GM18508 (cell line): Measurements from ENCODE around the gene NAV2.

Experiments used
- ATAC-seq: cut with Tn5 transposase; IDR thresholded peaks from one replicate; pipeline ENCODE4 v1.9.1; 2021; ENCODE audit warnings: moderate number of reproducible peaks; ENCODE audit not compliant: insufficient read depth, unreplicated experiment

Gene NAV2

GRCh38 chr11:19686234-19686633 is 26.4 kb upstream of the NAV2 start:
- ATAC-seq, result no peak

- ATAC-seq, result no peak
Observed at GRCh38 chr11:19687392-19687791, 25.2 kb upstream of the NAV2 start.

GRCh38 chr11:19689281-19690000 is 23.2 kb upstream of the NAV2 start:
- no peak for ATAC-seq

- ATAC-seq, result no peak
Observed at GRCh38 chr11:19690885-19691284, 21.8 kb upstream of the NAV2 start.

- ATAC-seq, result no peak
Observed at GRCh38 chr11:19691815-19692500, 20.7 kb upstream of the NAV2 start.

GRCh38 chr11:19693146-19693545 is 19.5 kb upstream of the NAV2 start:
- ATAC-seq, result no peak

GRCh38 chr11:19694796-19695345 is 17.8 kb upstream of the NAV2 start:
- no peak for ATAC-seq

- ATAC-seq, result no peak
Observed at GRCh38 chr11:19696073-19696472, 16.6 kb upstream of the NAV2 start.

- ATAC-seq, result no peak
Observed at GRCh38 chr11:19696904-19697303, 15.7 kb upstream of the NAV2 start.

GRCh38 chr11:19697721-19698121 is 14.9 kb upstream of the NAV2 start:
- no peak for ATAC-seq

GRCh38 chr11:19698493-19699292 is 13.9 kb upstream of the NAV2 start:
- no peak for ATAC-seq

GRCh38 chr11:19701421-19701820 is 11.2 kb upstream of the NAV2 start:
- ATAC-seq, result no peak

- no peak for ATAC-seq
Observed at GRCh38 chr11:19702620-19703019, 10.0 kb upstream of the NAV2 start.

GRCh38 chr11:19703211-19703610 is 9.4 kb upstream of the NAV2 start:
- no peak for ATAC-seq

- no peak for ATAC-seq
Observed at GRCh38 chr11:19704213-19704612, 8.4 kb upstream of the NAV2 start.

- ATAC-seq, result no peak
Observed at GRCh38 chr11:19705936-19706335, 6.7 kb upstream of the NAV2 start.

GRCh38 chr11:19711911-19712280 is 741 bp upstream of the NAV2 start:
- no peak for ATAC-seq

- ATAC-seq, result no peak
Observed at GRCh38 chr11:19713196-19714021, 772 bp downstream of the NAV2 start.

GRCh38 chr11:19714022-19714386 is 1.4 kb downstream of the NAV2 start:
- no peak for ATAC-seq
